GM18867 (cell line): ENCODE results near the gene UBE2O.

Source experiments
- ATAC-seq: cut with Tn5 transposase; IDR thresholded peaks from one replicate; pipeline ENCODE4 v1.9.1; 2021; ENCODE audit warnings: mild to moderate bottlenecking, moderate library complexity; ENCODE audit not compliant: unreplicated experiment

Gene UBE2O

DNA sequence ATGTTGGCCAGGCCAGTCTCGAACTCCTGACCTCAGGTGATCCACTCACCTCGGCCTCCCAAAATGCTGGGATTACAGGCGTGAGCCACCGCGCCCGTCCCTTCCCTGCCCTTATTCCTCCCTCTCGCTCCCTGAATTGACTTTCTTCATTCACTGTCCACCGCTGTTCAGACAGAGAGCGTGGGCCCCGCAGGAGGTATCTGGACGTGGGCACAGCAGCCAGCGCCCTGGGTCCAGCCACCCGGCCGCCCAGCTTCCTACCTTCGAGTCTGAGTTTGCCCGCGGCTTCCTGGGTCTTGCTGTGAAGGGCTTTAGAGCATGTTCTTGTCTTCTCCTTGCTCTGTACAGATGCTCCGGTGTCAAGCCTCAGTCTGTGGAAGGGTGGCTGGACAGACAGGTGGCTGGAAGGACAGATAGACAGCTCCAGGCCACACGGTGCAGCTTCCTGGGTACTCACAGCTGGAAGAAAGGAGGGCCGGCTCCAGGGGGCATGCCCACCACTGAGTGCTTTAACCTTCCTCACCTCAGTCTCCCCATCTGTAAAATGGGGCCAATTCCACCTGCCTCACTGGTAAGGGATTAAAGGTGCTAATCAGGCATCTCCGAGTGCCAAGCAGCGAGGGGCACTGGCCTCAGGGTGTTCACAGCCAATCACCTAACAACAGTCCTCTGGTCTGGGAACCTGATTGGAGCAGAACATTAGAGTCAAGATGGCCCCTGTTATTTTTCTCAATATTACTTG is 34.7 kb upstream of the UBE2O start:
- ATAC-seq, result no peak

DNA sequence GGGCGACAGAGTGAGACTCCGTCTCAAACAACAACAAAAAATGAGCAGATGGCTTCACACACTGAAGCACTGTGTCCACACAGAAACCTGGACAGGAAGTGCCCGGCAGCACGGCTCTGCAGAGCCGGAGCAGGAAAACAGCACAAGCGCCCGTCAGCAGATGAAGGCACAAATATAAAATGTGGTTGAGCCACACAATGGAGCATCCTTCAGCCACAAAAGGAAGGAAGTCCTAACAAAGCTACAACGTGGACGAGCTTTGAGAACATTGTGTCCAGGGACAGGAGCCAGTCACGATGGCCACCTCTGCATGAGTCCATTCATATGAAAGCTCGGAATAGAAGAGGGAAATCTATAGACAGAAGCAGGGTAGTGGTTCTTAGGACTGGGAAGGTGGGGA is 32.6 kb upstream of the UBE2O start:
- no peak for ATAC-seq

GRCh38 chr17:76484228-76484725 is 31.3 kb upstream of the UBE2O start:
- no peak for ATAC-seq

GRCh38 chr17:76481071-76481655 is 28.2 kb upstream of the UBE2O start:
- peak; percentile 45 for ATAC-seq

DNA sequence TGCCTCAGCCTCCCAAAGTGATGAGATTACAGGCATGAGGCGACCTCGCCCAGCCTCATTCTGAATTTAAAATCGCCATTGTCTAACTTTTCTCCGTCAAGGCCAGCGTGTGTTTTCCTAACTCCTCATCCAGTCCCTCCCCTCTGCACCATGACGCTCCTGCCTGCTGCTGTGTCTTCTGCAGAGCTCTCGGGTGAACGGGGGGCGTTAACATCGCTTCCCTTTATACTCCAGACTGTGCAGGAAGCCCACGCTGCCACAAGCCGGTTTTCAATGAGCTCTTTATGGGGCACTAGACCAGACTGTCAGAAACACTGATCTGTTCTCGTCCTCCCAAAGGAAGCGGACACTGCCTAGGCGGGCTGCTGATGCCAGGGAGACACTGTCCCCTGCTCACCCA is 27.7 kb upstream of the UBE2O start:
- no peak for ATAC-seq

DNA sequence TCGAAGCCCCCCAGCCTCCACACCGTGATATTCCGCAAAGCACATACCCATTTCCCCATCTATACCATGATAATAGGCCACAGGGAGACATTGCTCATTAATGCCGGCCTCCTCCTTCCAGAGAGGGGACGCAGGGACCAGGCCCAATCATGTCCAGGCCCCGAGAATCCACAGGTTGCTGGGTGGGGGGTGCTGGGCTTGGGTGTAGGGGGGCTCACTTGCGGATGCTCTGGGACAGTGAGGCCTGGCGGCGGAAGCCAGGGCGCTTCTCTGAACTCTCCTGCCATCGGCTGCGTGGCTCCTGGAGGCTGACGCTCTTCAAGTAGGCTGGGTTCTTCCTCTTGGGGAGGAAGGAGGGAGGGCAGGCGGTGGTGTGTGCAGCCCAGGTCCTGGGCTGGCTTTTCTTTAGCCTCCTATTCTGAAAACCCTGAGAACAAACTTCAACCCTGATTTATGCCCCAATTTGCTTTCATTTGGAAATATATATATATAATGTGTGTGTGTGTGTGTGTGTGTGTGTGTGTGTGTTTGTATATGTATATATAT is 26.6 kb upstream of the UBE2O start:
- ATAC-seq, result no peak

DNA sequence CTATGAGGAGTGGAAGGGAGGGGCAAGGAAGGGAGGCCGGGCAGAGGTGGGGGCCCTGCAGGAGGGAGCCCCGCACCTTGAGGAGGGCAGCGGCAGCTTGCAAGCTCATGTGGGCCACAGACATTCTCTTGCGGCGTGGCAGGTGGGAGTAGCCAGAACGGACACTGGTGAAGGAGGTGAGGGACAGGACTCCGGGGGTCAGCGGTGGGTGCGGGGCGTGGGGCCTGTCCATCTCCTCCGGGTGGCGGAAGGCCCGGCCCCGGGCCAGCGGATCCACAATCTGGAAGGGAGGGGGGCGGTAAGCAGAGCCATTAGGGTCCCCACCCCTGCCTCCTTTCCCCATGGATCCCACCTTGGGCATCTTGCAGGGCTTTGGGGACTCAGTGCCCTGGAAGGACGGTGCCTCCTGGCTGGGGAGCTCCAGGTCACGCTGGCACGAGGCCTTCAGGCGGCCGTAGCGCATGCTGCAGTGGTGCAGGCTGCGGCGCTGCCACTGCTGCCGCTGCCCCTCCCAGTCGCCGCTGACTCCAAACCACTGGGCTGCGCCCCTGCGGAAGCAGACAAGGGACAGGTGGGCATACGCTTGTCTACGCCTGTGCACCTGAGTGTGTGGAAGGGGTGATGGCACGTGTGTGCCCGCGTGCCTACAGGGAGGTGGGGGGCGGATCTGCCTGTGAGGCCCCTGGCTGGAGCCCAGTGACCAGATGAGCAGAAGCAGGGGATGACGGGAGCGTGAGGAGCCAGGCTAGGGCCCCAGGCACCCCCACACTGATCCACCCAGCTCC is 26.0 kb upstream of the UBE2O start:
- no peak for ATAC-seq

DNA sequence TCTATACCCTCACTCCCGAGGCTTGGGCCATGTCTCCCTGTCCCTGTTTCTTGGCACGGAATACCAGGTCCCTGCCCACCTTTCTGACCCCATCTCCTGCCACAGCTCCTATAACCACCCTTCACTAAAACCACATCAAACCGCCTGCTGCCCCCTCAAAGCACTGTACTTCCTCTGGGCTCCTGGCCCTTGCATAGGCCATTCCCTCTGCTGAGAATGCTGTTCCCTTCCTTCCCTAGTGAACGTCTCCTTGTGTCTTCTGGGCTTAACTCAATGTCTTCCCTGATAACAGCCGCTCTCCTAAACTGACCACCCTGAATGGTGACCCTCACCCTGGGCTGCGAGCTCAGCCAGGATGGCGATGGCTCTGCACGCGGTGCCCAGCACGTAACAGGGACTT is 25.1 kb upstream of the UBE2O start:
- no peak for ATAC-seq

DNA sequence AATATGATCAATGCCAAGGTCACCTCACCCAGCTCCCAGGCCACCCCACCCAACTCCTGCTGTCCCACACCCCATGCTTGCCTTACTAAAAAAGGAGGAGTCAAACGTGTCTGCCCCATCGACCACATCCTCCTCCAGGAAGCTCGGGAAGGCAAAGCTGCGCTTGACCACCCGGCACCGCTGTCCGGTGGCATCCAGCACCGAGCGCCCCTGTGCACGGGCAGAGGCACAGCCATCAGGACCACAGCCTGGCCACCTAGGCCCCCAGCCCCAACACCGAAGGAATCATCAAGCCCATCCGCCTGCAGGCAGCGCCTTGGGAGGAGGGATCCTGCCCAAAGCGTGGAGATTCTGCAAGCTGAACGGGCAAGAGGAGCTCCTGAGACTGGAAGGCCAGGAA is 24.6 kb upstream of the UBE2O start:
- ATAC-seq, result no peak

GRCh38 chr17:76476736-76477135 is 23.8 kb upstream of the UBE2O start:
- no peak for ATAC-seq

GRCh38 chr17:76475302-76475701 is 22.4 kb upstream of the UBE2O start:
- no peak for ATAC-seq

- no peak for ATAC-seq
These were observed 21.9 kb upstream of the UBE2O start for GRCh38 chr17:76474894-76475293.

DNA sequence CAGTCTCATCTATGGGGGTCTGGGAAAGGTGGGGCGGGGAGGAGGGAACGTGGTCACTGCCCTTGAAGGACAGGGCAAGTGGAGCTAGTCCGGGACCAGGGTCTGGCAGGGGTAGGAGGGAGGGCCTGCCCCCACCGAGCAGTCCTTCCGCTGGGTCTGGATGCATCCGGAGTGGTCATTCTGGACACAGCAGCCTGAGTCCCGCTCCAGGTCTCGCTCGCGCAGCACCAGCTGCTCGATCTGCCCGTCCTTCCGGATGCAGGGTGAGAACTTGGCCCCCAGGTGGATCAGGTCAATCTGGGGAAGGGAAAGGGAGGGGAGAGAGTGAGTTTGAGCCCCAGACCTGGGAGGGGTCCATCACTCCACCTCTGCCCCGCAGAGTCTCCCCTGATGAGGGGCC is 21.3 kb upstream of the UBE2O start:
- no peak for ATAC-seq

DNA sequence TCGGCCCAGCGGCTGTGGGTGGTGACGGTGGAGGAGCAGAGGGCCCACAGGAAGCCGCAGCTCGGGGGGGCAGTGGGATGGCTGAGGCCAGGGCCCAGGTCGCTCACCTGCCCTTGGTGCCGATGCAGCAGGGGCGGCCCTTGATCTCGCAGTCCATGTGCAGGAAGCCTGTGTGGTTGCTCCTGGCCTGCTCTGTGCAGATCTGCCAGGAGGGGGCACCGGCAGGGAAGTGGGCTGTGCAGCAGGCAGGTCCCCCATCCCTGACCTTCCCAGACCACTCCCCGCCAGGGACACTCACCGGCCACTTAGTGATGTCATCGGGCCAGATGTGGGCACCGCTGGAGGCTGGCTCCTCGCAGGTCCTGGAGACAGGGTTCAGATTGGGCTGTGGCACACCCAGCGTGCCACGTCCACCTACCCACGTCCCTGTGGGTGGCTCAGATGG is 20.6 kb upstream of the UBE2O start:
- no peak for ATAC-seq

DNA sequence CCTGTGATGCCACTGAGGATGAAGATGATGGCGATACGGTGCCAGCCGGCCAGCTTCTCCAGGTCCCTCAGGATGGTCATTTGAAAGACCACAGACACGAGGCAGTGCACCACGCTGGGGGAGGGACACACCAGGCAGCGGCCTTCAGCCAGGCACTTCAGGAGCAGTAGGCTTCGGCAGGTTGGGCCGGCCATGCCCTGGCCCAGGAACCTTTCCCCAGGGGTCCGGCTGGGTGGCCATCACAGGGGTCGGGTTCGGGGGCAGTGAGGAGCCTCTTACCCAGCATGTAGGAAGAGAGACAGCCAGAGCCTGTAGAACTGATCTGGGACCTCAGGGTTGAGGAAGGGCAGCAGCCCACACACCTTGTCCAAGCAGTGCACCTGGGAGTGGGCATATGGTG is 19.8 kb upstream of the UBE2O start:
- ATAC-seq, result no peak

- no peak for ATAC-seq
These were observed 19.3 kb upstream of the UBE2O start for GRCh38 chr17:76472258-76472645.

DNA sequence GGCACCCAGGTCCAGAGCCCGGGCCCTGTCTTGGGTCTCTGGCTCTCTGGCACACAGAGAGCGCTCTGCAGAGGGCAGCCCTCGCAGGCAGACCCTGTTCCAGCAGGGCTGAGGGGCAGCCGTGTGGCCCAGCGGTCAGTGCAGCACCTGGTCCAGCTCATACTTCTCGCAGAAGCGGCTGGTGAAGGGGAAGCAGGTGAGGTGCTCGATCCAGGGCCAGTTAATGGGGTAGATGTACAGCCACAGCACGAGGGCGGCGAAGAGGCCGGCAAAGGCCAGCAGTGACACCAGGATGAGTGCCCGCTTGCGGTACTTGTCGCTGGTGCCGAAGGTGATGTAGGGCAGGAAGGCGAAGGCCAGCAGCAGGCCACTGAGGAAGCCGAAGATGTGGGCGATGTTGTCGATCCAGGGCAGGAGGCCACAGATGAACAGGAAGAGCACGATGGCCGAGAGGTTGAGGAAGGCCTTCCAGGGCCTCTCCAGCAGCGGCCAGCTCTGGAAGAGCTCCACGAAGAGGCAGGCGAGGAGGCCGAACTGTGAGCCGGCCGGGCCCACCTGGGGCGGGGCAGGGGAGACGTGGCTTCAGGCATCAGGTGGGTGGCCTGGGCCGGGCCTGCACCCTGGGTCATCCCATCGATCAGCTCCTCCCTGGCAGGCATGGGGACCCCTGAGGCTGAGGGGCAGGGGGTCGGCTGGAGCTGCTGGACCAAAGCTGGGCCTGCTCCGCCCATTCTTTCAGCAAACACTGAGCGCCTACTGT is 18.7 kb upstream of the UBE2O start:
- ATAC-seq, result no peak

- ATAC-seq, result no peak
These were observed 17.2 kb upstream of the UBE2O start for GRCh38 chr17:76469991-76470739.

DNA sequence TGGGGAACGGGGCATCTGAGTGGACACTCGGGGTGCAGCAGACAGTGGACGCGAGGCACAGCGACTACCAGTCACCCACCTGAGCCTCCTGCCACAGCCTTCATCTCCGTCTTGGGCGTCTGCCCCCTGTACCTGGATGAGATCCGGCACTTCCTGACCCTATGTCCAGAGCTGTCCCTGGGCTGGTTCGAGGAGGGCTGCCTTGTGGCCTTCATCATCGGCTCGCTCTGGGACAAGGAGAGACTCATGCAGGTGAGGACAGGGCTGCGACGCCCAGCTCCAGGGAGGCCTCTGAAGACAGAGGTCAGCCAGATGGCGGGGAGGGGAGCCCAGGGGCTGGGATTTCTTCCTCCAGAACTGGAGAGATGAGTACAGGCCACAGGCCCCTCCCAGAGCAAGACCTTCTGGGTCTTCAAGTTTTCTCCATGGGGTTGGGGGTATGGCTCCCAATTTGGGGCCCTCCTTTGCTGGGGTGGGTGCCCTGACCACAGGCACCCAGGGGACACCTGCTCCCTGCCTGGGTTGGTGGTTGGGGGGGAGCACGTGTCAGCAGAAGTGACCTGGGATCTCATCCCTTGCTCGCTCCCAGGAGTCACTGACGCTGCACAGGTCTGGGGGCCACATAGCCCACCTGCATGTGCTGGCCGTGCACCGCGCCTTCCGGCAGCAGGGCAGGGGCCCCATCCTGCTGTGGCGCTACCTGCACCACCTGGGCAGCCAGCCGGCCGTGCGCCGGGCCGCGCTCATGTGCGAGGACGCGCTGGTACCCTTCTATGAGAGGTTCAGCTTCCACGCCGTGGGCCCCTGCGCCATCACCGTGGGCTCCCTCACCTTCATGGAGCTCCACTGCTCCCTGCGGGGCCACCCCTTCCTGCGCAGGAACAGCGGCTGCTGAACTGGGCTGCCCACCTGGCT is 16.4 kb upstream of the UBE2O start:
- no peak for ATAC-seq
